IMR-90 (cell line): ENCODE measurements around the gene ABCC4.

Source experiments
- BHLHE40 ChIP-seq: fragments of 150-350 bp; IDR thresholded peaks from 2 replicates; pipeline ENCODE4 v1.6.1; 2016; ENCODE audit warnings: mild to moderate bottlenecking, low read depth, low read length
- CEBPB ChIP-seq: IDR thresholded peaks from 2 replicates; pipeline ENCODE4 v1.6.1; 2012; ENCODE audit warnings: low read depth, low read length, improper control_type of control experiment
- CTCF ChIP-seq: conservative IDR thresholded peaks from 2 replicates; pipeline ENCODE4 v1.5.1; 2012; ENCODE audit warnings: mild to moderate bottlenecking, low read depth, low read length, improper control_type of control experiment
- POLR2A ChIP-seq: IDR thresholded peaks from 2 replicates; pipeline ENCODE4 v1.6.1; 2012; ENCODE audit warnings: mild to moderate bottlenecking, low read depth, low read length
- RAD21 ChIP-seq: IDR thresholded peaks from 2 replicates; pipeline ENCODE4 v1.6.1; 2012; ENCODE audit warnings: low read length, improper control_type of control experiment
- RFX5 ChIP-seq: IDR thresholded peaks from 2 replicates; pipeline ENCODE4 v1.8.0; 2012; ENCODE audit warnings: low read depth, mild to moderate bottlenecking, low read length, moderate library complexity
- SMC3 ChIP-seq: fragments of 150-350 bp; IDR thresholded peaks from 2 replicates; pipeline ENCODE4 v1.6.1; 2016; ENCODE audit warnings: low read depth, mild to moderate bottlenecking, antibody characterized with exemption, low read length, moderate library complexity

DNA sequence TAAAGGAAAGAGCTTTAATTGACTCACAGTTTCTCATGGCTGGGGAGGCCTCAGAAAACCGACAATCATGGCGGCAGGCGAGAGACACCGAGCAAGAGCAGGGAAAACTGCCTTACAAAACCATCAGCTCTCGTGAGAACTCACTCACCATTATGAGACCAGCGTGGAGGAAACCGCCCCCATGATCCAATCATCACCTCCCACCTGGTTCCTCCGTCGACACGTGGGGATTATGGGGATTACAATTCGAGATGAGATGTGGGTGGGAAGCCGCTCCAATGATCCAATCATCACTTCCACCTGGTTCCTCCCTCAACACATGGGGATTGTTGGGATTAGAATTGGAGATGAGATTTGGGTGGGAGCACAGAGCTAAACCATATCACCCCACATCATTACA is 293.9 kb downstream of the ABCC4 start:
- TF ChIP-seq SMC3, result no peak
- TF ChIP-seq CTCF, result no peak
- no peak for TF ChIP-seq POLR2A
- TF ChIP-seq BHLHE40, result no peak
- TF ChIP-seq RAD21, result no peak
- no peak for TF ChIP-seq CEBPB
- no peak for TF ChIP-seq RFX5
